ENCODE data around the gene MINDY3.

MINDY3 gene

DNA sequence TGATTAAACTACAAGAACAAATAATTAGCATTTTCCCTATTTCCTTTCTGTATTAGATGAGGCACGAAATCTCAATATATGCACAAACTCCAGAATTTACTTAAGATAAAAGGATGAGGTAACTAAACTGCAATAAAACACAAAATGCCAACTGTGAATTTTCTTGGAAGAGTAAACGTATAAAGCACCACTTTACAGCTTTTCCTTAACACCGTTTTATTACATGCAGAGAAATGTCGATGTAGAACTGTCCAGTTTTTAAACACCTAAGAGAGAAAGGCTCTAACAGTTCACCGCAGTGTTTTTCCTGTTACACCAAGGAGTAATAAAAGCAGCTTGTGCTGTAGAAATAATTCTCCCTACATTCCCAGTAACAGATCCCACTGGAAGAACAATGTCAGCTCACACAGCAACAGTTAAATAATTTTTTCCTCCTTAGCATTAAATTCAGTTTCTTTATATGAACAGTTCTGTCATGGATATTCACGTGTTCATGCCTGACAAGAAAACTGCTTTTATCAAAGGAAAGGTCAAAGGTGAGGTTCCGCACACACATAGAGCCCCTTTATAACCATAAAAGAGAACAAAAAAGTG is 52.0 kb downstream of the MINDY3 start:
- no peak for DNase-seq (ENCODE audit: extremely low read depth in 1 of 2, low read depth in 1 of 2)

DNA sequence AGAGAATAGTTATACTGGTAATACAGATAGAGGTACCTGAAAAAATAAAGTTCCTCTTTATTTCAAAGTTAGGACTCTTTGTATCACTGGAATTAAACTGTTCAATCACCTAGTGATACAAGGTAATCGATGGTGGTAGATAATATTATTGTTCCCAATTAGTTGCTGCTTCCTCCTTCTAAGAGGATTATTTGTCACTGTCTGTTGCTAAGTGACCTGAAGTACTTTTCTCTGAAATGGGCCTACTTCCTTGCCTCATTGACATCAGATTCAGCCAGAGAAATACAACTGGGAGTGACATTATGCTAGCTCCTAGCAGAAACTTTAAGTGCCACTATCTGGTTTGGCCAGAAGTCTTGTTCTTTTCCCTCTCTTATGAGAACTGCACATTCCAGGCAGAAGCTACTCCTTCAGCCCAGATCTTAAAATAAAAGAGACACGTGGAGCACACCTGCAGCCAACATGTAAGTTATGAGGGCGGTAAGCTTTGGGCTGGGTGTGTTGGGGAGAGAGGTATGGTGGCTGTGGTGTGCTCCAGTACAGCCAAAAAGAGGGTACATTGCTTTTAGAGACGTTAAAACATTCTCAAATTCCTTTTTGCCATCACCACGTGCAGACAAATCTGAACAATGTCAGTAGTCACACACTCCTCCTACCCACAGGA is 54.8 kb downstream of the MINDY3 start:
- DNase-seq (ENCODE audit: extremely low read depth in 1 of 2, low read depth in 1 of 2): no peak

DNA sequence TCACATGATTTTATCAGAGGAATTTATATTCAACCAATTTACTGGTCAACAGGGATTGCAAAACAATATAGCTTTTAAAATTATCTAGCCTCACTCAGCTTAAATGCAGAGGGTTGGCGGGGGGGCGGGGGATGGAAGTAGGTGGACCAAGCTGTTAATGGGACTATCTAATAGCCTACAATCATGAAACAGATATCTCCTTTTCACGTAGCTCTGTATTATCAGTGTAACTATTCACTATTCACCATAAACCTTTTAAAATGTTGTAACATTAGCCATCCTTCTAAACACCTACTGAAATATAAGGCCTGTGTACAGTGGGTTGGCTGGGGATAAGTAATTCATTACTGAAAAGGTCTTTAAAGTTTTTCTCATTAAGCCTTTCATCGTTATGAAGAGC is 56.2 kb downstream of the MINDY3 start:
- DNase-seq (ENCODE audit: extremely low read depth in 1 of 2, low read depth in 1 of 2): no peak

DNA sequence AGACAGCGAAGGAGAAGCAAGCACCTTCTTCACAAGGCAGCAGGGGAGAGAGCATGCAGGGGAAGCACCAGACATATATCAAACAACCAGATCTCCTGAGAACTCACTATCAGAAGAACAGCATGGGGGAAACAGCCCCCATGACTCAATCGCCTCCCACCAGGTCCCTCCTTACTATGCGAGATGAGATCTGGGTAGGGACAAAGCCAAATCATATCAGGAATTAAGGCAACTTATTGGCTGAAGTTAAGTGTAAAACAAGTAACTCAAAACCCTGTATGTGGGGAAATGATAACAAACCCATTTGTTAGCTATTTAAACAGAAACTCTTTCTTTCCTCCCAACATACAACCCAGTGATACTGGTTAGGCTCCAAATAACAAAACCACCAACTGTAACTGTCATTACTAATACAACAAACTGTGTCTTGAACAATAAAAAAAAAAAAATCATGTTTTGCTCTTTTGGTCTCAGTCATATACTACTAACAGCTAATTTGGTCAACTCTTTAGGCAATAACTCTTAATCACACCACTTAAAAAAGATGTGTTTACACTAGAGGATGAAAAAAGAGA is 57.8 kb downstream of the MINDY3 start:
- DNase-seq (ENCODE audit: extremely low read depth in 1 of 2, low read depth in 1 of 2): no peak

DNA sequence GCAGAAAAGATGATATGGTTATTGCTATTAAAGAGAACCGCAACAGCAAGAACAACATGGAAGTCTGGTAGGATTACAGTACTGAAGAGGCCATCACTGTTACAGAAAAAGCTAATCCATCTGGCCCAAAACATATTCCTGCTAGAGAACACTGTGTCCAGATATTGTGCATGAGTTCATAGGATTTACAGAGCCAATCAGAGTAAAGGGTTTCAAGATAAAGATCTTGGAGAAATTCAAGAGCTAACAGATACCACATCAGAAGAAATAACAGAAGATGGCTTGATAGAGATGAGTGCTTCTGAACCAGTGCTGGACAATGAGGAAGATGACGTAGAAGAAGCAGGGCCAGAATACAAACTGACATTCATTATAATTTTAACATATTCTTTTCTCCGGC is 58.7 kb downstream of the MINDY3 start:
- DNase-seq (ENCODE audit: extremely low read depth in 1 of 2, low read depth in 1 of 2): no peak

DNA sequence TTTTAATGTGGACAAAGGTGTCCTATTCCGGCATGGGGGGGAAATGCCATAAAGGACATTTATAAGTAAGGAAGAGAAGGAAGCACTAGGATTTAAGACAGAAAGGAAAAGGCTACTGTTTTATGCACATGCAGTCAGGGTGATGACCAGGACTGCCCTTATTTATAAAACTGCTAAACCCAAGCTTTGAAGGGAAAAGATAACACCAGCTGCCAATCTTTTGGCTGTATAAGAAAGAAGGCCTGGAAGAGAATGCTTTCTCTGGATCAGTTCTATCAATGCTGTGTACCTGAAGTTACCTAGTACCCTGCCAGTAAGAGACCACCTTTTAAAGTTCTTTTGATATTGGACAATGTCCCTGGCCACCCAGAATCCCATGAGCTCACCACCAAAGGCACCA is 59.2 kb downstream of the MINDY3 start:
- no peak for DNase-seq (ENCODE audit: extremely low read depth in 1 of 2, low read depth in 1 of 2)

DNA sequence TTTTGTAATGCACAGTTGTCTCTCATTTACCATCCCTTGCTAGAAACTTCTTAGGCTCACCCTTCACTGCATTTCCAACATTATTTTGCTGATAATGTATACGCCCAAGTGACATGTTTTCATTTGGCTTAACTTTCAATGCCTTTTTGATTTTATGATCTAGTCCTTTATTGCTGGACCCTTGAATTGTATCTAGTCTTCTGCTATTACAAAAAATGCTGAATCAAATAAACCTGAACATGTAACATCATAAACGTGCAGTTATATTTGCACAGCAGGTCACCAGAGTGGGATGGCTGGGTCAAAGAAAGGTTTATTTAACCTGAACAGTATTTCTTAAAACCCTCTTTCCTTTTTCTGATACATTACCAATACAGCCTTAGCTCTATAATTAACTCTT is 63.0 kb downstream of the MINDY3 start:
- DNase-seq (ENCODE audit: extremely low read depth in 1 of 2, low read depth in 1 of 2): no peak

DNA sequence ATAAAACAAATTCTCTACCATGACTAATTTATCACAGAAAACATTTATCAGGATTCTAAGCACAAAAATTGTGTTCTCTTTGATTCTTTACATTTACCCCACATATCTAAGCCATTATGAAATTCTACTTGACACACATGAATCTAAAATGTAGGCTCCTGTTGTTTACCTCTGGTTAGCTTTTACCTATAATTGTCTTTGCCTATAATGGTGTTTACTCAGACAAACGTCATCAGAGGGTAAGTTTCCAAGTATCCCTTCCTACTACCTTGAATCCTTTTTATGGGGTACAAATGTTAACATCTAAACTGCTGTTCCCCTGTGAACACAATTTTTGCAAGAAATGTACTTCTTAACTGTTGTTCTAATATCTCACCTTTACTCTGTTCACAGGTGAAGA is 63.5 kb downstream of the MINDY3 start:
- DNase-seq (ENCODE audit: extremely low read depth in 1 of 2, low read depth in 1 of 2): no peak

DNA sequence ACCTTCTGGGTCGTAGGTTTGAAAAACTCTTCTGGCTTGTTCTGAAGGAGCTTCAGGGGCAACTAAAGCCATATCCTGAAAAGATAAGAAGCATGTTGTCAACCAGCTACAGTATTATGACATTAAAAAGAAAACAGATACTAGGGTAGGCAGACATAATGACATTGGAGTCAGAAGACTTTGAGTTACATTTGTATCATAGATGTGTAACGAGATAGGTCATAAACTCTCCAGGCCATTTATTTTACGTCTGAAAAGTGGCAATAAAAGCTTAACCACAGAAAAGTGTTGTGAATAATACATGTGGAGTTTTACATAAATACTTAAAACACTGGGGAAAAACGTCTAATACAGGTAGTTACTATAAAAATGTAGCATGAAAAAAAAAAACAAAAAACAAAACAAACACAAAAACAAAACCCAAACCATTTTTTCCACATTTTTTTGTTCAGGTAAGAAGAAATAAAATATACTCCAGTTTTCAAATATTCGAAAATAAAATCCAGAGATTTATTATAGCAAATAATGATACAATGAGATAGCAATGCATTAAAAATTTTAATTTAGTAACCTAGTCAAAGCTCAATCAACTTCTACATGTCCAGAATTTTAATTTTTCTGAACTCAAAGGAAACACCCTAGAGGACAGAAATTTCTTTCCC is 64.1 kb downstream of the MINDY3 start:
- DNase-seq (ENCODE audit: extremely low read depth in 1 of 2, low read depth in 1 of 2): no peak

DNA sequence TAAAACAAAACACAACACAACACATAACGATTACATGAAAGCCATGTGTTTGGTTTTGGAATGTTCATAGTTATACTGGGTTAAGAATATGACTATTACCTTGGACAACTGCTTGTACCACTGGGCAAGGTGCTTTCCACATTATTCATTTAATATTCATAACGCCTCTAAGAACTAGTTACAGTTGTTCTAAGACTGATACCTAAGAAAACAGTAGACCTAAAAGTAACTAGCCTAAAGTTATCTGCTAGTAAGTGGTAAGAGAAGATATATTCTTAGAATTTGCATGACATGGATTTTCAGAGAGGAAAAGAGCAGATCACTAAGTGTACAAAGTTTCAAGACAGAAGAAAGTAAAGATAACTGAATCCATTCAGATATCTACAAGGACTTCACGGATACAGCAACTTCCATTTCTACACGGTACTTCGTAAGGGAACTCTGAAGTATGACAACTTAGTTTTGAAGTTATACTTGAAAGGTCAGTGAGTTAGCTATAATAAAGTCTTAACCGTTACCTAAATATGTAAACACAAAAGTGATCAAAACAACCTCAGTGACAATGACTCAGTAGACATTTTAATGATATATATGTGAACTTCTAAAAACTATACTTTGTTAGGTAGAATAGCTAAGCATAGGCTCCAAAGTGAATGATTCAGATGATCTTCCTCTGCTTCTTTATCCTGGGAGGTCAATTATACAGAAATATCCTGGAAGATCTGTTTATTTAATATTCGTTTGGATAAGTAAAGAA is 65.1 kb downstream of the MINDY3 start:
- DNase-seq (ENCODE audit: extremely low read depth in 1 of 2, low read depth in 1 of 2): no peak

DNA sequence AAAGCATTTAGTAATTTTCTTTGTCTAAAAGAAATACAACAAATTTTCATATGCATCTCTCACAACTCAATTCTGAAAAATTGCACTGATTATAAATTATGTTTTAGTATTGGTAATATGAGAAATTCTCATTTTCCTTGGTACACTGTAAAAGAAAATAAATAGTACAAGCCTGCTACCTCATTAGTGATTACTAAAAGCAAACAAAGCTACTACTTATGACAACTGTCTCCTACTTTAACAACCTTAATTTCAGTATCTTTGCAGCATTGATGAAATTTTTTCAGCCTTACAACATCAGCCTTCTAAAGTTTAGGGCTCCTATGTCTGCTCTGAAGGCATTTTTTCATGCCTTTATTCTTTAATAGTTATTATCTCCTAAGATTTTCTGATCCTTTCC is 65.7 kb downstream of the MINDY3 start:
- DNase-seq (ENCODE audit: extremely low read depth in 1 of 2, low read depth in 1 of 2): no peak

DNA sequence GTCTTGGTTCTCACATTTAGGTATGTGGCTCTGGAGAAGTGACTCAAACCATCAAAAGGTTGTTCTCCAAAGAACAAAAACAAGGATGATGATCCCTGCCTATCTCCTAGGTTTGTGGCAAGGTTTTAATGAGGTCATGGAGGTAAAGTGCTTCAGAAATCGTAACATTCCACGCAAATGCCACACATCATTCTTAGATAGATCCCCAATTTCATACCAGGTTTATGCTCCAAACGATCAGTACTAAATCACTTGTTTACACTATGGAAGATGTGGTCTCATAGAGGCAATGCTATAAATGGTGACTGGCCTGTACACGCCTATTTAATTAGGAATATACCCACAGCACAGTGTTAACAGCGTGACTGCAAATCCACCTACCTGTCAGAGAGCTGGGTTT is 66.6 kb downstream of the MINDY3 start:
- no peak for DNase-seq (ENCODE audit: extremely low read depth in 1 of 2, low read depth in 1 of 2)

DNA sequence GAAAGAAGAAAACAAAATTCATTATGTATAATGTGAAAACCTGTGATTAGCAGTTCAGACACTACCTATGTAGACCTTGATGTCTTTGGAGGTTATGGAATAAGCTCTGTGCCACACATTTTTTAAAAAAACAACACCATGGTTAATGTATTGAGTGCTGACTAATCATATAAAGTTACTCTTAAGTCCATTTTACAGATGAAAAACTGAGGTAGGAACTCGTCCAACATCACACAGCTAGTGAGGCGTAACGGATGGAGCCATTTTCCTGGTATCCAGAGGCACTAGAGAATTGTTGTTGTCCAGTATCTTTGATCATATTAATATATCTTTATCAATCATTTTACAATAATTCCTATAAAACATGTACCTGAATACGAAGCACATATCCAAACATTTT is 67.5 kb downstream of the MINDY3 start:
- DNase-seq (ENCODE audit: extremely low read depth in 1 of 2, low read depth in 1 of 2): no peak

DNA sequence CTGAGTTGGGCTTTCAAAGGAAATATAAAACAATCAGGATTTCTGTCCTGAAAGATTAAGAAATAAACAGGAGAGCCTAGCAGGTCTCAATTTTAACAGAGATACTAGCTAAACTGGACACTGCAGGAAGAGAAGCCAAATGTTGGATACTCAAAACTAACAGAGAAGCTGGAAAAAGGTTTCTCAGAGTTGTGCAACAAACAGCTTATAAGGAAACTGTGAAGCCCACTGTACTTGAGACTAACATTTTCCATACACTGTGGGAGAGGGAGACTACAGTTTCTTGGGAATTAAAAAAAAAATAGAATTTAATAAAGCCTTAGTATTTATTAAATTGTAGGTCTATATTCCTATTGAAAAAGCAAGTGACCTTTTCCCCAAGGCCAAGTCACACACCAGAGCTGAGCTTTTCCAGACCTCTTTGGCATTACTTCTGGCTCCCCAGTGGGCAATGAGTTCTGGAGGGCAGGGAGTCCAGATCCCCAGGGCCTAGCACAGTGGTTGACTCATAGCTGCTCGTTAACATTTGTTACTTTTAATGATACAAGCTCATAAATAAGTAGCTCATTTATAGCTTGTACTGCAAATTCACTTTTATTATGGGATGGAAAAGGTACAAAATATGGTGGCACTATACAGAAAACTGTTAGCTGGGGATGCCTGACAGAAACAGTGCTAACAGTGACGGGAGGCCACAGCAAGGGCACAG is 68.3 kb downstream of the MINDY3 start:
- DNase-seq (ENCODE audit: extremely low read depth in 1 of 2, low read depth in 1 of 2): no peak

DNA sequence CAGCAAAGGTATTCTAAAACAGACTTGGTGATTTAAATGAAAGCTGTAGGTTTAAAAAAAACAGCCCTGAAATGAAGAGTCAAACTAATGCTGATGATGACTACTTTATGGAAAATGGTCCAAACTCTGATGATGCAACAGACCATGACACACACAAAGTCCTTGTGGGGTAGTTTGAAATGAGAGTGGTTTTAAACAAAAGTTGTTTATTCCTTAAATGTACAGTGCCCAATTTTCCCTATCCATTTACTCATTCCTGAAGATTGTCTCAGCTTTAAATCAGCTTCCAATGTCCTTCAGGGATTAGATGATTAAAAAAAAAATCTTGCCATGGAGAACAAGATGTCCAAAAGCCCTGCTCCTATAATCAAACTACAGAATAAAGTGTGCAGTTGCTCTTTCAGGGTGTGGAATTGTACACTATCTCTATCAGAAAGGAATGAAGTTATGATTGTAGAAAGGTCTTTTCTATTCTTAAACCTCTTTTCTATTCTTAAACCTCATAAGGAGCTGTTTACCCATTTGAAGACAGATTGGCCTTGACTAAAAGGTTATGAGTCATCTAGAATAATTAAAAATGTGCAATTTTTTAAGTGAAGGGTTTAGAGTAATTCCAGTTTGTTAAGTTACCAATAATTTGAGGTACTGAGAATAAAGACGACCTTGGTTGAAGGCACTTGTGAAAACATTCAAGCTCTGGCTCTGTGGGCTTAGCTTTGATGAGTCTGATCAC is 70.3 kb downstream of the MINDY3 start:
- no peak for DNase-seq (ENCODE audit: extremely low read depth in 1 of 2, low read depth in 1 of 2)

DNA sequence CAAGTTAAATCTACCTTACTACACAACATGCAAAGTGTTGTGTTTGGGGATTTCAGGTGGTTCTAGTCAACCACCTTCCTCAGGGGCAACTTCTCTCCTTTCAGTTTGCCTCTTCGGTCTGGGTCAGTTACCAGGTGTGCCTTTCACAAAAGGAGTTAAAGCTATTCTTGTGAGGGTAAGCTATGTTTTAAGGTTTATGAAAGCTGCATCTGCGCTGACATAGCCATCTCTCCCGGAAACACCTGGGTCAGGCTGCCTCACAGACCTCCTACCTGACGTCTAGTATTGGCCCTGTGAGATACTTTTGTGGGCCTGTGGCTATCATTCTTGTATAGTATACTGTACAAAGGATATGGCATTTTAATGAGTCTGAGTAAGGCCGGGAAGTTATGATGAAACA is 72.9 kb downstream of the MINDY3 start:
- DNase-seq (ENCODE audit: extremely low read depth in 1 of 2, low read depth in 1 of 2): no peak

DNA sequence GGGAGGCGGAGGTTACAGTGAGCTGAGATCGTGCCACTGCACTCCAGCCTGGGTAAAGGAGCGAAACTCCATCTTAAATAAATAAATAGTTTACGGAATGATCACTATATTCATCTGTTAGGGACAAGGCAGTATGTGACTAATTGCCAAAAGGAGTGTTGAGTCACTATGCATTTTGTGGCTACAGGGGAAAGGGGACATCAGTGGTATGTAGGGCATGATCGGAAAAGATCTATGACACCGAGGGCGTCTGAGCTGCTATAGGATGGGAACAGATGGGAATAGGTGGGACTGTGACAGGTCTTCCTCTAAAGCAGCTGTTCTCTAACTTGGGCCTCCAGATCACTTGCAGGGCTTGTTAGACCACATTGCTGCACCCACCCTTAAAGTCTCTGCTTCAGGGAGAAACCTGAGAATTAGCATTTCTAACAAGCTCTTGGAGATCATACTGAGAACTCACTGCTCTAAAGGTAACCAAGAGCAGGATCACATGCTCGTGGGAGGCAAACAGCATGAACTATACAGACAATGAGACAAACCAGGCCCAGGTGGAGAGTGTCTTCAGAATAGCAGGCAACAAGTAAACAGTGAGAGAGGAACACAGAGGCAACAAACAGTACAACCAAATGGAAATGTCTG is 75.5 kb downstream of the MINDY3 start:
- no peak for DNase-seq (ENCODE audit: extremely low read depth in 1 of 2, low read depth in 1 of 2)

DNA sequence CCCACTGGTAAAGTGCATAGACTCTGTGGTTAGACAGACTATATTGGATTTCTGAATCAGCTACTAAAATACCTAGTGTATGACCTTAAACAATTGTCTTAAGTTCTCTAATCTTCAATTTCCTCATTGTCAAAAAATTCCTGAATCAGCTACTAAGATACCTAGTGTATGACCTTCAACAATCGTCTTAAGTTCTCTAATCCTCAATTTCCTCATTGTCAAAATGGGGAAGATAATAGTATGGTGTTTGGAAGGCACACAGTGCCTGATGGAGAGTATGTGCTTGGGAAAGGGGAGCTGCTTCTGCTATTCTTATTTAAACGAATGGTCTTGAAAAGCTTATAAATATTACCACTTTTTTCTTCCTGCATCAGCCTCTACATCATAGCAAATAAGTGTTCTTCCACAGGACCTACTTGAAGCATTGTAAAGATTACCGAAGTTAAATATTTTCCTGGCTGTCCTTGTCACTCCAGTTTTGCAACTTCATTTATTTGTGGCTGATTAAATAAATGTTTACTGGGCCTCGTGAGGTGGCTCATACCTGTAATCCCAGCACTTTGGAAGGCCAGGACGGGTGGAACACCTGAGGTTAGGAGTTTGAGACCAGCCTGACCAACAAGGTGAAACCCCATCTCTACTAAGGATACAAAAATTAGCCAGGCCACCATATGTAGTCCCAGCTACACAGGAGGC is 76.2 kb downstream of the MINDY3 start:
- DNase-seq (ENCODE audit: extremely low read depth in 1 of 2, low read depth in 1 of 2): no peak

DNA sequence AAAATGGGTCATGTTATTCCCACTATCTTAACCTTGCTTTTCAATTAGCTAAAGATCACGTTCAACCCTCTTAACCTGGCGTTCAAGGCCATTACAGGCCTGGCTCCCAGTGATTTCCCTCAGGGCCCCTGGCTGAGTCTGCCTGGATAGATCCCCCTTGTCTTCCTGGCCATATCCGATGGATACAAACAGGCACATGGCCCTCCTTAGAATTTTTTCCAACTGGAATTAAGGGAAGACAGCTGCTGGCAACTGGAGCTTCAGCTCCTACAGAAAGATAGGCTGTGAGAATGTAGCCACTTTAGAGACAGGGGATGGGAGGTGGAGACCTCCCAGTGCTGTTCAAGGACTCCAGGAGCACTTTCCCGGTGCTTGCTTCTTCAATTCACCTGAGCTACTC is 77.5 kb downstream of the MINDY3 start:
- DNase-seq (ENCODE audit: extremely low read depth in 1 of 2, low read depth in 1 of 2): no peak

All from activated CD8-positive, alpha-beta memory T cell treated with anti-CD3 and anti-CD28 coated beads for 1 hour (primary cell).